Tibial artery (tissue), 4 donors: ENCODE data around the gene INF2.

Experiments
- DNase-seq, 2 donors: peaks; one replicate each; pipeline ENCODE4 v3.0.0-alpha.2; 2019
- H3K27ac ChIP-seq, 2 donors: fragments of 200-600 bp; sonication (generic) in 1 of 2; 1 replicate in 1 of 2; 2 replicates in 1 of 2; pipeline ENCODE4 v1.5.1; 2018 to 2019; ENCODE audit warnings: mild to moderate bottlenecking in 1 of 2
- H3K27me3 ChIP-seq, 2 donors: fragments of 200-600 bp; sonication (generic) in 1 of 2; one replicate each; pipeline versions ENCODE4 v1.5.1 to v1.6.0; 2016 to 2019
- H3K36me3 ChIP-seq, 3 donors: fragments of 200-600 bp; sonication (generic) in 2 of 3; one replicate each; pipeline ENCODE4 v1.5.1; 2016 to 2019; ENCODE audit warnings: mild to moderate bottlenecking in 2 of 3
- H3K4me1 ChIP-seq, 4 donors: fragments of 200-600 bp; sonication (generic) in 2 of 4; 1 replicate in 3 of 4; 2 replicates in 1 of 4; pipeline ENCODE4 v1.5.1; 2016 to 2019
- H3K4me3 ChIP-seq, 2 donors: fragments of 200-600 bp; sonication (generic) in 1 of 2; 1 replicate in 1 of 2; 2 replicates in 1 of 2; pipeline ENCODE4 v1.5.1; 2018 to 2019; ENCODE audit warnings: mild to moderate bottlenecking in 2 of 2
- H3K9me3 ChIP-seq, 3 donors: fragments of 200-600 bp; sonication (generic) in 1 of 3; one replicate each; pipeline ENCODE4 v1.5.1; 2016 to 2019
- intact Hi-C: fragments of 100-400 bp; cut with DNase I; formaldehyde crosslinking; loops from one replicate; pipeline ENCODE4 v1.15.0; 2023; ENCODE audit warnings: low total_unique reads
- TF ChIP-seq, protein P1 (sequence below), 2 experiments: fragments of 200-600 bp in 1 of 2; fragments of 450-650 bp in 1 of 2; IDR thresholded peaks; one replicate each; pipeline ENCODE4 v1.5.1; 2017 to 2019; ENCODE audit warnings: antibody characterized with exemption in 2 of 2, mild to moderate bottlenecking in 1 of 2, moderate library complexity in 1 of 2

Gene INF2

GRCh38 chr14:104752423-104752734, 63.0 kb downstream of the INF2 start:
- H3K27me3 ChIP-seq, result no peaks in the 10 kb centered on the region
- peak overlapping the region; percentile 97 to 98 for H3K27ac ChIP-seq
- H3K4me3 ChIP-seq, result peak overlapping the region; percentile 80 to 89
- intact Hi-C loops, result loop anchor here (2.0 to 10.0 kb wide), 2 partner anchors 74 to 722 kb away; partner anchors contain the start of gene CRIP2
- H3K36me3 ChIP-seq, result peaks cover 18 to 27% (median 21%) of the 10 kb centered on the region in 3 donors
- peaks cover 0 to 75% (median 49%) of the 10 kb centered on the region in 4 donors for H3K4me1 ChIP-seq
- DNase-seq, result no peak
- TF ChIP-seq, protein P1, sequence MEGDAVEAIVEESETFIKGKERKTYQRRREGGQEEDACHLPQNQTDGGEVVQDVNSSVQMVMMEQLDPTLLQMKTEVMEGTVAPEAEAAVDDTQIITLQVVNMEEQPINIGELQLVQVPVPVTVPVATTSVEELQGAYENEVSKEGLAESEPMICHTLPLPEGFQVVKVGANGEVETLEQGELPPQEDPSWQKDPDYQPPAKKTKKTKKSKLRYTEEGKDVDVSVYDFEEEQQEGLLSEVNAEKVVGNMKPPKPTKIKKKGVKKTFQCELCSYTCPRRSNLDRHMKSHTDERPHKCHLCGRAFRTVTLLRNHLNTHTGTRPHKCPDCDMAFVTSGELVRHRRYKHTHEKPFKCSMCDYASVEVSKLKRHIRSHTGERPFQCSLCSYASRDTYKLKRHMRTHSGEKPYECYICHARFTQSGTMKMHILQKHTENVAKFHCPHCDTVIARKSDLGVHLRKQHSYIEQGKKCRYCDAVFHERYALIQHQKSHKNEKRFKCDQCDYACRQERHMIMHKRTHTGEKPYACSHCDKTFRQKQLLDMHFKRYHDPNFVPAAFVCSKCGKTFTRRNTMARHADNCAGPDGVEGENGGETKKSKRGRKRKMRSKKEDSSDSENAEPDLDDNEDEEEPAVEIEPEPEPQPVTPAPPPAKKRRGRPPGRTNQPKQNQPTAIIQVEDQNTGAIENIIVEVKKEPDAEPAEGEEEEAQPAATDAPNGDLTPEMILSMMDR (IDR thresholded peaks at IDR 0.05), result no peak
- no peaks in the 10 kb centered on the region for H3K9me3 ChIP-seq

DNA sequence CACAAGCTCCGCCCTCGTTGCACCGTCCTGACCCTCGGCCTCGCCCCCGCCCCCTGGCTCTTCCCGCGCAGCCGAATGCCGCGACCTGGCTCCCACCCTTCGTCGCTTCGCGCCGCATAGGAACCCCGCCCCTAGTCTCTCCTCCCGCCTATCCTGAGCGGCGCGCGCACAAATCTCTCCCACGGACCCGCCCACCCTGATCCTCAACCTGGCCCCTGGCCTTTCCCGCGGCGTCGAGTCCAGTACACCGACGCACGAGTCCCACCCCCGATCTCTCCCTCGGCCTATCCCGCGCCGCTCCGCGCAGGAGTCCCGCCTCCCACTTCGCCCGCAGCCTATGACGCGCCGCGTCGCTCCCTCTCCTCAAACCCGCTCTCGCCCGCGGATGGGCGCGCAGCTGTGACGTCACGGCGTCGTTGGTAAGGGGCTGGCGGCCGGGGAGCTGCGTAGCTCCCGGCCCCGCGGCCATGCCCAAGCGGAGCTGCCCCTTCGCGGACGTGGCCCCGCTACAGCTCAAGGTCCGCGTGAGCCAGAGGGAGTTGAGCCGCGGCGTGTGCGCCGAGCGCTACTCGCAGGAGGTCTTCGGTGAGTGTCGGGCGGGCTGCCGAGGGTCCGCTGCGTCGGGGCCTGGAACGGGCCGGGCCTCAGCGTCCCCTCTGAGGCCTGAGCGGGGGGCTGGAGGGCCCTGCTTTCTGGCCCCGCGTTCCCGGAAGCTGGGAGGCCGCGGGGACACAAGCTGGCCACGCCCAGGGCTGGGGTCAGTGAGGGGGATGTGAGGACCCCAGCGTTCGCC, 63.5 kb downstream of the INF2 start, which contains the start of gene SIVA1:
SIVA1 (plus strand) TSS at position 413 of the 793 bp plus-strand sequence; CDS start at position 468, 55 bp downstream.
- peaks cover 0 to 69% (median 47%) of the 10 kb centered on the region in 4 donors for H3K4me1 ChIP-seq
- intact Hi-C loops, result loop anchor here (2.0 to 10.0 kb wide), 2 partner anchors 74 to 722 kb away; partner anchors contain the start of gene CRIP2
- peak within 1 kb of the TSS; percentile 80 to 89 for H3K4me3 ChIP-seq

GRCh38 chr14:104753528-104754212, 64.3 kb downstream of the INF2 start:
- intact Hi-C loops, result loop anchor here (2.0 to 10.0 kb wide), 2 partner anchors 75 to 721 kb away; partner anchors contain the start of gene CRIP2
- peaks cover 31 to 40% (median 33%) of the 10 kb centered on the region in 3 donors for H3K36me3 ChIP-seq
- DNase-seq, result no peak
- H3K4me1 ChIP-seq, result peaks cover 0 to 62% (median 45%) of the 10 kb centered on the region in 4 donors
- no peaks in the 10 kb centered on the region for H3K9me3 ChIP-seq
- peak overlapping the region; percentile 97 to 98 for H3K27ac ChIP-seq
- TF ChIP-seq, protein P1 (IDR thresholded peaks at IDR 0.05), result no peak
- peak overlapping the region; percentile 80 to 89 for H3K4me3 ChIP-seq
- no peaks in the 10 kb centered on the region for H3K27me3 ChIP-seq

More for the DNA sequence above, 63.5 kb downstream of the INF2 start, which contains the start of gene SIVA1:
- H3K27ac ChIP-seq, result peak within 1 kb of the TSS; percentile 97 to 98
- no peaks in the 10 kb centered on the region for H3K27me3 ChIP-seq
- peak; percentile 99 to 100 for DNase-seq
- H3K9me3 ChIP-seq, result no peaks in the 10 kb centered on the region
- peaks cover 24 to 33% (median 26%) of the 10 kb centered on the region in 3 donors for H3K36me3 ChIP-seq
- TF ChIP-seq, protein P1 (IDR thresholded peaks at IDR 0.05), result peak in 1 of 2 experiments; percentile 9

- Histone ChIP-seq H3K36me3 (peaks cover 37 to 47% (median 39%) of the 10 kb centered on the region in 3 donors), H3K27me3 (no peaks in the 10 kb centered on the region), H3K4me3 (peak overlapping the region; percentile 80 to 89), H3K27ac (peak overlapping the region; percentile 97 to 98), H3K9me3 (no peaks in the 10 kb centered on the region), H3K4me1 (peaks cover 0 to 55% (median 39%) of the 10 kb centered on the region in 4 donors)
- TF ChIP-seq, protein P1 (IDR thresholded peaks at IDR 0.05), result no peak
- intact Hi-C loops, result loop anchor here (10.0 kb wide), 1 partner anchor 720 kb away; the partner anchor contains the start of gene CRIP2
- DNase-seq, result no peak
Measured at GRCh38 chr14:104754213-104754851, 64.9 kb downstream of the INF2 start.

- peaks cover 43 to 60% (median 51%) of the 10 kb centered on the region in 3 donors for H3K36me3 ChIP-seq
- peaks cover 0 to 42% (median 27%) of the 10 kb centered on the region in 4 donors for H3K4me1 ChIP-seq
- peak overlapping the region in 1 of 2 donors; percentile 6 for H3K27ac ChIP-seq
- H3K27me3 ChIP-seq, result no peaks in the 10 kb centered on the region
- H3K9me3 ChIP-seq, result no peaks in the 10 kb centered on the region
- TF ChIP-seq, protein P1 (IDR thresholded peaks at IDR 0.05), result no peak
- intact Hi-C loops, result loop anchor here (10.0 kb wide), 1 partner anchor 719 kb away; the partner anchor contains the start of gene CRIP2
- H3K4me3 ChIP-seq, result no peak overlapping the region
- DNase-seq, result no peak
Measured at GRCh38 chr14:104755621-104756020, 66.2 kb downstream of the INF2 start.
